Activated CD8-positive, alpha-beta T cell treated with anti-CD3 and anti-CD28 coated beads, Interleukin-2, amount 10 ng/mL, durations not matched to agents 7 days and 5 days (primary cell): ENCODE data around the gene ZMYND11. TPM values are rescaled to one million over a fixed set of nuclear protein-coding genes. Genes with fewer than 3 reads are reported as not detected.
A peak's percentile ranks its signal among the peaks of the same experiment; 100 is the strongest.

ENCODE experiments used
- ATAC-seq: fragments of 150-1000 bp; cut with Tn5 transposase; one replicate; pipeline ENCODE4 v1.10.0; 2021; ENCODE audit warnings: moderate library complexity
- CTCF ChIA-PET: fragments of 350-600 bp; sonication (Branson Sonifier 250); formaldehyde crosslinking; loops from one replicate; lab custom pipeline; 2021; ENCODE audit warnings: antibody characterized with exemption; lab: Charles Lee
- POLR2A ChIA-PET: fragments of 350-600 bp; sonication (Branson Sonifier 250); formaldehyde crosslinking; loops from one replicate; lab custom pipeline; 2021; ENCODE audit warnings: antibody characterized with exemption; lab: Charles Lee
- DNase-seq: peaks from one replicate; pipeline ENCODE4 v3.0.0-alpha.2; 2020
- H3K27ac Mint-ChIP-seq: one replicate; pipeline ENCODE4 v1.8.0; 2021; ENCODE audit warnings: mild to moderate bottlenecking, mixed read lengths
- H3K27me3 Mint-ChIP-seq: one replicate; pipeline ENCODE4 v1.8.0; 2021; ENCODE audit warnings: low read depth, mixed read lengths
- H3K36me3 Mint-ChIP-seq: one replicate; pipeline ENCODE4 v1.8.0; 2021; ENCODE audit warnings: low read depth, mixed read lengths
- H3K4me1 Mint-ChIP-seq: one replicate; pipeline ENCODE4 v1.8.0; 2021; ENCODE audit warnings: low read depth, mixed read lengths
- H3K4me3 Mint-ChIP-seq: one replicate; pipeline ENCODE4 v1.8.0; 2021; ENCODE audit warnings: mild to moderate bottlenecking, mixed read lengths
- H3K9me3 Mint-ChIP-seq: one replicate; pipeline ENCODE4 v1.8.0; 2022; ENCODE audit warnings: mixed read lengths; ENCODE audit not compliant: insufficient read depth
- total RNA-seq, 2 experiments: library from RNA; stranded (reverse); gene quantifications; one replicate each; pipeline ENCODE4 v1.2.3, GENCODE V29; 2021

The ZMYND11 gene
- 10 to 100 TPM; 41.3 to 42.0 TPM for total RNA-seq

DNA sequence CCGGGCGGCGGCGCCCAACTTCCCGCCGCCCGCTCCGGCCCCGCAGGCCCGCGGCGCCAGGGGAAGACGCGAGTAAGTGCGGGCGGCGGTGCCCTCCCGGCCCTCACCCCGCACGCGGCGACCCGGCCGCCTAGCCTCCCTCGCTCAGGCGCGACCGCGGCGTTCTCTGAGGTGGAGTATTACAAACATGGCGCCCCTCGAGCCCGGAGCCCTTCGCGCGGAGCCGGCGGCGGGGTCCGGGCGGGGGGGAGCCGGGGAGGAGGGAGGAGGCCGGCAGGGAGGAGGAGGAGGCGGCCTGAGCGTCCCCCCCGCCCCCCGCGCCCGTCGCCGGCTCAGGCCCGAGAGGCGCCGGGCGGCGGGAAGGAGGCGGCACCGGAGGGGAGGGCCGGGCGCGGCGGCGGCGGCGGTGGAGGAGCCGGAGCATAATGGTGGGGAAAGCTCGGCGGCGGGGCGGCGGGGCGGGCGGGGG is at the start of gene ZMYND11:
ZMYND11 (plus strand) TSS at position 324 of the 469 bp plus-strand sequence. CDS start 44,558 bp downstream, outside the sequence.
- ChIA-PET POLR2A (interaction anchor here (0.6 kb wide), 1 partner anchor 348 kb away, joined by 3 read pairs; no protein-coding TSS in a partner anchor), CTCF (no interaction called here)
- Mint-ChIP-seq H3K4me1 (peaks cover 39% of the 10 kb centered on the region), H3K27me3 (no peaks in the 10 kb centered on the region), H3K4me3 (peak within 1 kb of the TSS; percentile 87), H3K27ac (peak within 1 kb of the TSS; percentile 86), H3K9me3 (no peaks in the 10 kb centered on the region), H3K36me3 (no peaks in the 10 kb centered on the region)
- DNase-seq (peak; percentile 69), ATAC-seq (peak; percentile 52)

DNA sequence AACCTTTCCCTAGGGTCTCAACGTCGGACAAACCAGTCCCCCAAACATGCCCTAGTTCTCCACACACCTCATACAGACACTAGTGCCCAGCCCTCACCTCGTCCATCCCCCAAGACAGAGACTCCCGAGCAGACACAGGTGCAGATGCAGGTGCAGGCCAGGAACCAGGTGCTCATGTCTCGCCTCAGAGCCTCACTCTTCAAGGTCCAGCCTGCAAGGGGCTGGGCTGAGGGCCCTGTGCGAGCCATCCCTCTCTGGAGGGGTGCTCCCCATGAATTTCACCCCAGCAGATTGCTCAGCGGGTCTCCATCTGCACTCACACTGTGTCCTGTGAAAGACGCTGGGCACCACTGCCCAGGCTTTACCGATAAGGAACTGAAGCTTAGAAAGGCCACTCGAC is 49.2 kb upstream of the ZMYND11 start:
- peaks cover 6% of the 10 kb centered on the region for H3K27me3 Mint-ChIP-seq
- no peak overlapping the region for H3K27ac Mint-ChIP-seq
- H3K4me3 Mint-ChIP-seq, result no peak overlapping the region
- CTCF ChIA-PET, result interaction anchor here (1.8 kb wide), 1 partner anchor 12 kb away, joined by 5 read pairs; no protein-coding TSS in a partner anchor
- POLR2A ChIA-PET, result no interaction called here
- no peaks in the 10 kb centered on the region for H3K9me3 Mint-ChIP-seq
- H3K4me1 Mint-ChIP-seq, result peaks cover 15% of the 10 kb centered on the region
- DNase-seq (no peak), ATAC-seq (no peak)
- H3K36me3 Mint-ChIP-seq, result no peaks in the 10 kb centered on the region

GRCh38 chr10:87177-88080 is 47.8 kb upstream of the ZMYND11 start:
- Mint-ChIP-seq H3K27ac (peak overlapping the region; percentile 34), H3K4me3 (no peak overlapping the region), H3K9me3 (no peaks in the 10 kb centered on the region), H3K36me3 (no peaks in the 10 kb centered on the region), H3K27me3 (peaks cover 6% of the 10 kb centered on the region), H3K4me1 (peaks cover 15% of the 10 kb centered on the region)
- POLR2A ChIA-PET, result no interaction called here
- CTCF ChIA-PET, result interaction anchor here (1.8 kb wide), 1 partner anchor 13 kb away, joined by 5 read pairs; no protein-coding TSS in a partner anchor
- ATAC-seq, result peak; percentile 42
- DNase-seq, result peak; percentile 31

GRCh38 chr10:88253-88652 is 47.0 kb upstream of the ZMYND11 start:
- ATAC-seq (no peak), DNase-seq (peak; percentile 21)
- Mint-ChIP-seq H3K9me3 (no peaks in the 10 kb centered on the region), H3K27ac (no peak overlapping the region), H3K27me3 (peaks cover 6% of the 10 kb centered on the region), H3K4me3 (no peak overlapping the region), H3K36me3 (no peaks in the 10 kb centered on the region), H3K4me1 (peaks cover 15% of the 10 kb centered on the region)
- POLR2A ChIA-PET, result no interaction called here
- CTCF ChIA-PET, result no interaction called here

DNA sequence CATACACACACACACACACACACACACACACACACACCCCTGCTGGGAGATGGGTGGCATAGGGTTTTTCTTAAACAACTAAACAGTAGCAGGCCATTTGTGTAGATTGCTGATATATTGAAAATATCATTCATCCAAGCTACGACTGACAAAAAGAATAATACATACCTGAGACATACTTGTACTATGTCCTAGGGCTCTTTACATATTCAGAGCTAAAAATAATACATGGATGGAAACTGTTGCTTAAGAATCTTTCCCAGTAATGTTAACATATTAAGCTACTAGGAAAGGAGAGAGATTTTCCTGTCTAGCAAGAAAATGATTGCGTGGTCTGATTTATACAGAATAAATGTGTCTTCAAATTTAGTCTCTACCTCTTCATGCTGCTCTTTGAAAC is 46.0 kb upstream of the ZMYND11 start:
- no peaks in the 10 kb centered on the region for H3K36me3 Mint-ChIP-seq
- peaks cover 6% of the 10 kb centered on the region for H3K27me3 Mint-ChIP-seq
- peak; percentile 6 for DNase-seq
- no peak overlapping the region for H3K4me3 Mint-ChIP-seq
- peaks cover 2% of the 10 kb centered on the region for H3K9me3 Mint-ChIP-seq
- CTCF ChIA-PET, result interaction anchor here (1.0 kb wide), 1 partner anchor 13 kb away, joined by 4 read pairs; no protein-coding TSS in a partner anchor
- POLR2A ChIA-PET, result no interaction called here
- H3K27ac Mint-ChIP-seq, result no peak overlapping the region
- ATAC-seq, result no peak
- peaks cover 15% of the 10 kb centered on the region for H3K4me1 Mint-ChIP-seq

DNA sequence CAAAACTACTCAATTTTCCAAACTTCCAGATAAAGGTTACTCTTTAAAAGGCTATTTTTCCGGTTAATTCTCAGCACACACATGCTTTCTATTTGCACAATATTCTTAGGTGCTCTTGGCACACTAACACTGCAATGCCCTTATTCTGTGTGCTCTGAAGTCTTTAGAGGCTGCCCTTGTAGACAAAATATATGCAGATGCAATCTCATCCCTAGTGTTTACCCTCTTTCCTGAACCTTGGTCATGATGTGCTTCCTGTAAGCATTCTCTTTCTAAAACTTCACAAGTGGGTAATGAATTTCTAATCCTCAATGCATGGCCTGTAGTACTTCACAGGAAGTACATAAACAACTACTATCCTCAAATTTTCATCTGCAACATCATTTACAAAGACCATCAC is 45.1 kb upstream of the ZMYND11 start:
- Mint-ChIP-seq H3K36me3 (peaks cover 4% of the 10 kb centered on the region), H3K9me3 (peaks cover 6% of the 10 kb centered on the region), H3K4me1 (peaks cover 15% of the 10 kb centered on the region), H3K27ac (no peak overlapping the region), H3K4me3 (no peak overlapping the region), H3K27me3 (peaks cover 11% of the 10 kb centered on the region)
- CTCF ChIA-PET, result no interaction called here
- POLR2A ChIA-PET, result no interaction called here
- no peak for DNase-seq
- ATAC-seq, result no peak

DNA sequence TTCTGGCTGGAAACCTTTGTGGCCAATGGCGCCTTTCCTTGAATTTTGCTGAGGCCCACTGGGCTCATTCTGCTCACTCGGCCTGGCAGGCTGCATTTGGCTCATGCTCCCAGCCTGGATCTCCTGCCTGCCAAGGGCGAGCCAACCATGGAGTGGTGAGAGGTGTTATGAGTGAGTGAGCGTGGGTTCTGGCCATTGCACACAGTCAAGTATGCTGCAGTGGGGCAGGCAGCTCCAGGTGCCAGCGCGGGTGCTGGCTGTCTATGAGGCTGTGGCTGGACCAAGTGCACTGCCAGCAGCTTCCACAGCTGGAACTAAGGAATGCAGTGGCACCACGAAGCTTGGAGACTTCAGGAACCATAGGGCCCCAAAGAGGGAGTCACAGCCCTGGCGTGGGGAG is 43.9 kb upstream of the ZMYND11 start:
- peaks cover 11% of the 10 kb centered on the region for H3K9me3 Mint-ChIP-seq
- ChIA-PET CTCF (interaction anchor here (0.8 kb wide), 1 partner anchor 45 kb away, joined by 3 read pairs; no protein-coding TSS in a partner anchor), POLR2A (no interaction called here)

DNA sequence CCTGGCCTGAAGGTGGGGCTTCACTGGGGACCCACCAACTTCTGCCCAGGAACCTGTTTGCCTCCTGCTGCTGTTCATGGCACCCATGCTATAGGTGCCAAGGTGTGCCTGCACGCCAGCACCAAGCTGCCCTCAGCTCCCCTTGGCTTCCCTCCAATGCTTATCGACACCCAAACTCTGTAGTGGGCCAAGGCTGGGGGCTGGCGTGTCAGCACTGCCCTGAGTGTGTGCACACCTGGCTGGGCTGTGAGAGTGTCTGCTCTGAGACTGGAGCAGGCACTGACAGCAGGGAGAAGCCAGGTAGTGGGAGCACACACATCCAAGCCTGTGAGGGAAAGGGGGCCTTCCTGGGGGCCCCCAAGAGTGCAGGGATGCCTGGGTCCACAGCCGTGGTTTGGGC is 43.1 kb upstream of the ZMYND11 start:
- H3K27ac Mint-ChIP-seq, result no peak overlapping the region
- no peak for DNase-seq
- peaks cover 10% of the 10 kb centered on the region for H3K36me3 Mint-ChIP-seq
- peaks cover 11% of the 10 kb centered on the region for H3K27me3 Mint-ChIP-seq
- POLR2A ChIA-PET, result no interaction called here
- peaks cover 12% of the 10 kb centered on the region for H3K4me1 Mint-ChIP-seq
- CTCF ChIA-PET, result no interaction called here
- H3K9me3 Mint-ChIP-seq, result peaks cover 15% of the 10 kb centered on the region
- no peak for ATAC-seq
- H3K4me3 Mint-ChIP-seq, result no peak overlapping the region

More for the DNA sequence above, 43.9 kb upstream of the ZMYND11 start:
- ATAC-seq, result no peak
- DNase-seq, result peak; percentile 5
- H3K27ac Mint-ChIP-seq, result no peak overlapping the region
- H3K27me3 Mint-ChIP-seq, result peaks cover 11% of the 10 kb centered on the region
- no peak overlapping the region for H3K4me3 Mint-ChIP-seq
- peaks cover 15% of the 10 kb centered on the region for H3K4me1 Mint-ChIP-seq
- peaks cover 7% of the 10 kb centered on the region for H3K36me3 Mint-ChIP-seq

- Mint-ChIP-seq H3K27ac (no peak overlapping the region), H3K36me3 (peaks cover 10% of the 10 kb centered on the region), H3K27me3 (peaks cover 11% of the 10 kb centered on the region), H3K4me1 (peaks cover 6% of the 10 kb centered on the region), H3K4me3 (no peak overlapping the region), H3K9me3 (peaks cover 17% of the 10 kb centered on the region)
- ATAC-seq (no peak), DNase-seq (no peak)
- CTCF ChIA-PET, result no interaction called here
- POLR2A ChIA-PET, result no interaction called here
Observed at GRCh38 chr10:92846-93245, 42.4 kb upstream of the ZMYND11 start.

DNA sequence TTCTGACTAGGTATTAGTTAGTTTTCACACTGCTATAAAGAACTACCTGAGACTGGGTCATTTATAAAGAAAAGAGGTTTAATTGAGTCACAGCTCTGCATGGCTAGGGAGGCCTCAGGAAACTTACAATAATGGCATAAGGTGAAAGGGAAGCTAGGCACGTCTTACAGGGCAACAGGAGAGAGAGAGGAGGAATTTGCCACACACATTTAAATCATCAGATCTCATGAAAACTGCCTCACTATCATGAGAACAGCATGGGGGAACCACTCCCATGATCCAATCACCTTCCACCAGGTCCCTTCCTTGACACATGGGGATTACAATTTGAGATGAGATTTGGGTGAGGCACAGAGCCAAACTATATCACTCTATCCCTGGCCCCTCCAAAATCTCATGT is 40.6 kb upstream of the ZMYND11 start:
- Mint-ChIP-seq H3K4me1 (no peaks in the 10 kb centered on the region), H3K36me3 (peaks cover 10% of the 10 kb centered on the region), H3K4me3 (no peak overlapping the region), H3K9me3 (peaks cover 17% of the 10 kb centered on the region), H3K27me3 (peaks cover 9% of the 10 kb centered on the region), H3K27ac (no peak overlapping the region)
- ChIA-PET CTCF (no interaction called here), POLR2A (no interaction called here)
- DNase-seq (no peak), ATAC-seq (no peak)

- POLR2A ChIA-PET, result no interaction called here
- Mint-ChIP-seq H3K27ac (no peak overlapping the region), H3K36me3 (peaks cover 10% of the 10 kb centered on the region), H3K4me3 (no peak overlapping the region), H3K9me3 (peaks cover 17% of the 10 kb centered on the region), H3K4me1 (no peaks in the 10 kb centered on the region), H3K27me3 (peaks cover 5% of the 10 kb centered on the region)
- CTCF ChIA-PET, result no interaction called here
- ATAC-seq (no peak), DNase-seq (no peak)
Observed at GRCh38 chr10:95356-96115, 39.7 kb upstream of the ZMYND11 start.
